Natural killer cell (primary cell): ENCODE results near the gene OSM. TPM values are rescaled to one million over a fixed set of nuclear protein-coding genes. Genes with fewer than 3 reads are reported as not detected.

Experiments used
- ATAC-seq, 3 donors: fragments of 150-1000 bp in 2 of 3; fragments of 200-7000 bp in 1 of 3; cut with Tn5 transposase; 1 replicate in 1 of 3; 2 replicates in 2 of 3; pipeline ENCODE4 v1.10.0; 2021; ENCODE audit warnings: mild to moderate bottlenecking in 2 of 3, moderate library complexity in 2 of 3
- DNase-seq, 2 donors: peaks; one replicate each; pipeline versions ENCODE4 v3.0.0 to v3.0.0-alpha.2; 2013 to 2021; ENCODE audit warnings: mixed read lengths in 1 of 2
- H3K27ac ChIP-seq: one replicate; pipeline ENCODE4 v1.5.1; 2013; ENCODE audit warnings: mild to moderate bottlenecking, low read length
- H3K27me3 ChIP-seq: one replicate; pipeline ENCODE4 v1.6.1; 2013; ENCODE audit warnings: low read length; ENCODE audit not compliant: control insufficient read depth, insufficient read depth
- H3K36me3 ChIP-seq: one replicate; pipeline ENCODE4 v1.6.1; 2013; ENCODE audit warnings: low read length; ENCODE audit not compliant: control insufficient read depth, insufficient read depth
- H3K4me1 ChIP-seq: one replicate; pipeline ENCODE4 v1.6.1; 2013; ENCODE audit warnings: low read length; ENCODE audit not compliant: control insufficient read depth, insufficient read depth
- H3K4me3 ChIP-seq: one replicate; pipeline ENCODE4 v1.5.1; 2013; ENCODE audit warnings: low read length
- H3K9me3 ChIP-seq: one replicate; pipeline ENCODE4 v1.6.1; 2013; ENCODE audit warnings: low read length; ENCODE audit not compliant: control insufficient read depth, insufficient read depth
- H3K27ac Mint-ChIP-seq, 2 donors: one replicate each; pipeline ENCODE4 v1.8.0; 2022; ENCODE audit warnings: mild to moderate bottlenecking in 2 of 2, mixed read lengths in 2 of 2, moderate library complexity in 1 of 2
- H3K27me3 Mint-ChIP-seq, 2 donors: one replicate each; pipeline ENCODE4 v1.8.0; 2022; ENCODE audit warnings: low read depth in 2 of 2, mixed read lengths in 2 of 2
- H3K36me3 Mint-ChIP-seq: one replicate; pipeline ENCODE4 v1.8.0; 2022; ENCODE audit warnings: mixed read lengths
- H3K4me1 Mint-ChIP-seq, 2 donors: one replicate each; pipeline ENCODE4 v1.8.0; 2022; ENCODE audit warnings: mixed read lengths in 2 of 2
- H3K4me3 Mint-ChIP-seq: one replicate; pipeline ENCODE4 v1.8.0; 2022; ENCODE audit warnings: mild to moderate bottlenecking, moderate library complexity, mixed read lengths
- H3K9me3 Mint-ChIP-seq, 2 donors: one replicate each; pipeline ENCODE4 v1.8.0; 2022; ENCODE audit warnings: mixed read lengths in 2 of 2
- WGBS: methylation state at CpG from one replicate; pipeline ENCODE4 v1.1.7; 2013; ENCODE audit warnings: missing lambda C conversion rate; ENCODE audit not compliant: insufficient coverage; 5-methylcytosine and 5-hydroxymethylcytosine counted together
- intact Hi-C: fragments of 100-400 bp; cut with micrococcal nuclease; formaldehyde crosslinking; loops from one replicate; pipeline ENCODE4 v1.14.2; 2022
- total RNA-seq, 4 donors: library from RNA; stranded (reverse); fragments of 120-200 nt in 1 of 4; gene quantifications; one replicate each; pipeline versions ENCODE4 v1.2.3 to v1.2.4, GENCODE V29; 2013 to 2022
- TF ChIP-seq, protein P1 (sequence below): fragments of 200-600 bp; IDR thresholded peaks from one replicate; pipeline ENCODE4 v1.8.0; 2022; ENCODE audit warnings: antibody characterized with exemption

Gene OSM
- total RNA-seq, 3 donors from 2014 or later (not counting 1 experiment from before 2014, with no cell fraction given) = 17.4 to 142 (median 18.1) TPM

DNA sequence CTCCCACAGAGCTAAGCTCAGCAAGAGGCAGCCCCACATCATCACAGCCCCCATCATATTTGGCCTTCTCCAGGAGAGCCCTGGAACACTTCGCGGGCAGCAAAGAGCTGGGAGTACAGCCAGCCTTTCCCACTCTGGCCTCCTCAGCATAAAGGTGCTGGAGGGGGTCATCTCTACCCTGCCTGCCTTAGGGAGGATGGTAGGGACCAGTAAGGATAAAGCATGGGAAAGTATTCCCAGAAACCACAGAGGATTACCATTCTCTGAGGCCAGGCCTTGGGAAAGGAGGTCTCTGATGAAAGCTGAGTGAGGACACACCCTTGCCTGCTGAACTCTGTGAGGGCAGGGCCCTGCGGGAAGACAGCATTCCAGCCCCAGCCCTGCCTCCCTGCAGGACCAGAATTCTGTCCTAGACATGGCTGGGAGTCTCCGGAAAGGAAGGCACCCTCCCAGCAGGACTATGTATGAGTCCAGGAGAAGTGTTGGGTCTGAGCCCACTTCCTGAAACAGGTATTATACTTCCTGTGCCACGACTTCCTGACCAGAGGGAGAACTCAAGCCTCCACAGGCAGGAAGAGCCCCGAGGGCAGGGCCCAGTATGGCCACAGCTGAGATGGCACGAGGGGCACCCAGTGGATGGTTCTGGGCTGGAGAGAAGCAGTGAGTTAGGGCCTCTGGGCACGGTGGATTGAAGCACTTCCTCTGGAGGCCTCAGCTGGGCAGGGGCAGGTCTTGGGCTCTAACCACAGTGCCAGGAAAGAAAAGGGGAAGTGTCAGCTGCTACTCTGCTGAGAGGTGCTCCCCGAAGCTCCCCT is 35.6 kb upstream of the OSM start:
- Histone ChIP-seq H3K27ac (peak overlapping the region; percentile 71), H3K4me3 (no peak overlapping the region), H3K27me3 (no peaks in the 10 kb centered on the region), H3K36me3 (peaks cover 29% of the 10 kb centered on the region), H3K9me3 (no peaks in the 10 kb centered on the region), H3K4me1 (peaks cover 63% of the 10 kb centered on the region)
- intact Hi-C loops = no loop called here
- TF ChIP-seq, protein P1, sequence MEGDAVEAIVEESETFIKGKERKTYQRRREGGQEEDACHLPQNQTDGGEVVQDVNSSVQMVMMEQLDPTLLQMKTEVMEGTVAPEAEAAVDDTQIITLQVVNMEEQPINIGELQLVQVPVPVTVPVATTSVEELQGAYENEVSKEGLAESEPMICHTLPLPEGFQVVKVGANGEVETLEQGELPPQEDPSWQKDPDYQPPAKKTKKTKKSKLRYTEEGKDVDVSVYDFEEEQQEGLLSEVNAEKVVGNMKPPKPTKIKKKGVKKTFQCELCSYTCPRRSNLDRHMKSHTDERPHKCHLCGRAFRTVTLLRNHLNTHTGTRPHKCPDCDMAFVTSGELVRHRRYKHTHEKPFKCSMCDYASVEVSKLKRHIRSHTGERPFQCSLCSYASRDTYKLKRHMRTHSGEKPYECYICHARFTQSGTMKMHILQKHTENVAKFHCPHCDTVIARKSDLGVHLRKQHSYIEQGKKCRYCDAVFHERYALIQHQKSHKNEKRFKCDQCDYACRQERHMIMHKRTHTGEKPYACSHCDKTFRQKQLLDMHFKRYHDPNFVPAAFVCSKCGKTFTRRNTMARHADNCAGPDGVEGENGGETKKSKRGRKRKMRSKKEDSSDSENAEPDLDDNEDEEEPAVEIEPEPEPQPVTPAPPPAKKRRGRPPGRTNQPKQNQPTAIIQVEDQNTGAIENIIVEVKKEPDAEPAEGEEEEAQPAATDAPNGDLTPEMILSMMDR = no peak
- no peaks in the 10 kb centered on the region for H3K36me3 Mint-ChIP-seq
- no peaks in the 10 kb centered on the region for H3K27me3 Mint-ChIP-seq
- DNase-seq (peak in 1 of 2 donors; percentile 35), ATAC-seq (peak in 2 of 3 donors; percentile 11 to 47)
- peak overlapping the region; percentile 87 to 95 for H3K27ac Mint-ChIP-seq
- H3K4me1 Mint-ChIP-seq = peaks cover 58 to 64% of the 10 kb centered on the region in 2 donors
- H3K9me3 Mint-ChIP-seq = no peaks in the 10 kb centered on the region
- 31% methylated on average over 9 of the region's 9 CpGs for WGBS
- peak overlapping the region; percentile 68 for H3K4me3 Mint-ChIP-seq

DNA sequence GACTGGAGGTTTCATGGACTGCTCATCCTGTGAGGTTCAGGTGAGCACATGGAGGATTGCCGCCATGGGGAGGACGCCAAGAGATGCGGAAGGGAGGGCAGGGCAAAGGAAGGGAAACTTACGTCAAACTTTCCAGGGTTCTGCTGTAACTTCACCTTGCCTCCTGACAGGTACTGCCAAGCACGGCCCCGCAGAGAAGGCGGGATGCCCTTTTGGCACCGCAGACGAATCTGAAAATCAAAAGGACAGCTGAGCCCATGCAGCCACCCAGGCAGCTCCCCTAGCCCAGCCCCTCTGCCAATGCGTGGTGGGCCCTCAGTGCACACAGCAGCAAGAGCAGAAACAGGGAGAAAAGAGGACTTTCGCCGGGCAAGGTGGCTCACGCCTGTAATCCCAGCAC is 32.7 kb upstream of the OSM start:
- no peaks in the 10 kb centered on the region for H3K9me3 Mint-ChIP-seq
- peaks cover 39% of the 10 kb centered on the region for H3K4me1 ChIP-seq
- 99% methylated on average over 13 of the region's 13 CpGs for WGBS
- DNase-seq (no peak), ATAC-seq (no peak)
- H3K27me3 Mint-ChIP-seq = no peaks in the 10 kb centered on the region
- intact Hi-C loops = no loop called here
- H3K36me3 ChIP-seq = peaks cover 55% of the 10 kb centered on the region
- TF ChIP-seq, protein P1 = no peak
- no peak overlapping the region for H3K4me3 ChIP-seq
- H3K4me3 Mint-ChIP-seq = no peak overlapping the region
- H3K27ac Mint-ChIP-seq = no peak overlapping the region
- no peaks in the 10 kb centered on the region for H3K27me3 ChIP-seq
- no peaks in the 10 kb centered on the region for H3K36me3 Mint-ChIP-seq
- no peak overlapping the region for H3K27ac ChIP-seq
- peaks cover 30 to 35% of the 10 kb centered on the region in 2 donors for H3K4me1 Mint-ChIP-seq
- H3K9me3 ChIP-seq = no peaks in the 10 kb centered on the region

DNA sequence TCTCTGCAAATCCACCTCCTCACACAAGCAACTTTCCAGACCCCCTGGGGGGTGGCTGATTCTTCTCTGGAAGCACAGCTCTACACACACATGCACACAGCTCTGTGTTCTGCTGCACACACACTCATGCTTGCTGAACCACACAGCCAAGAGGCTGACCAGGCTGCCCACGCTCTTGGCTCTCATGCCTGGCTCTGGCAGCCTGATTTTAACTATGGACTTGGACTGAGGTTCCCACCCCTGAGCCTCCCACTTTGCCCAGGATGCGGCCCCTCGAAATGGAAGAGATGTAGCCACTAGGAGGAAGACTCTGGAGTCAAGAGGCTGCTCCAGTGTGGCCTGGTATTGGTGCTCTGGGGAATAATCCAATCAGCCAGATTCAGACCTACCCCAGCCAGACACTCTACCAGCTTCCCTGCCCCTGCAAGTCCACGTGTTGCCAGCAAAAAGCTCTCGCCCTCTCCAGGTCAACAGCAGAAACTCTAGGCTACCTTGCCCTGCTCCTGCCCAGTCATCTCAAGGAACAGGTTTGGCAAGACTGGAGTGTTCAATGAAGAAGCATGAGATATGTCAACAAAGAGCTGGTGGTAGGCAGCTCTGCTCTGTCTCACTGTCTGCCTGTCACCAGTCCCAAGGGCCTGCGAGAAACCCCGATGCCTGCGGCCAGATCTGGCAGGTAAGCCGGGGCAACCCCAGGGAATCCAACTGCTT is 31.5 kb upstream of the OSM start:
- Histone ChIP-seq H3K4me3 (no peak overlapping the region), H3K4me1 (peaks cover 27% of the 10 kb centered on the region), H3K27me3 (no peaks in the 10 kb centered on the region), H3K27ac (no peak overlapping the region), H3K9me3 (no peaks in the 10 kb centered on the region), H3K36me3 (peaks cover 66% of the 10 kb centered on the region)
- no peaks in the 10 kb centered on the region for H3K36me3 Mint-ChIP-seq
- H3K27ac Mint-ChIP-seq = no peak overlapping the region
- no peaks in the 10 kb centered on the region for H3K9me3 Mint-ChIP-seq
- H3K27me3 Mint-ChIP-seq = no peaks in the 10 kb centered on the region
- WGBS = 93% methylated on average over 9 of the region's 9 CpGs
- intact Hi-C loops = no loop called here
- TF ChIP-seq, protein P1 = no peak
- peaks cover 20 to 24% of the 10 kb centered on the region in 2 donors for H3K4me1 Mint-ChIP-seq
- H3K4me3 Mint-ChIP-seq = no peak overlapping the region
- DNase-seq (no peak), ATAC-seq (no peak)
